ENCODE results near the gene SLC17A4.
A peak's percentile ranks its signal among the peaks of the same experiment; 100 is the strongest.

Gene SLC17A4

GRCh38 chr6:25753079-25753478 is 1.5 kb upstream of the SLC17A4 start:
- no peak for DNase-seq

- DNase-seq = no peak
Measured at GRCh38 chr6:25755483-25755882, 941 bp downstream of the SLC17A4 start.

GRCh38 chr6:25756382-25757363 is 2.1 kb downstream of the SLC17A4 start:
- no peak for DNase-seq

- DNase-seq = no peak
Measured at GRCh38 chr6:25757936-25758642, 3.5 kb downstream of the SLC17A4 start.

GRCh38 chr6:25764611-25765010 is 10.1 kb downstream of the SLC17A4 start:
- DNase-seq = no peak

GRCh38 chr6:25768566-25768965 is 14.0 kb downstream of the SLC17A4 start:
- DNase-seq = no peak

GRCh38 chr6:25769983-25770382 is 15.4 kb downstream of the SLC17A4 start:
- no peak for DNase-seq

GRCh38 chr6:25774120-25774715 is 19.7 kb downstream of the SLC17A4 start:
- DNase-seq = no peak

GRCh38 chr6:25777031-25777430 is 22.5 kb downstream of the SLC17A4 start:
- DNase-seq = no peak

GRCh38 chr6:25777856-25778649 is 23.5 kb downstream of the SLC17A4 start:
- no peak for DNase-seq

GRCh38 chr6:25781134-25781533 is 26.6 kb downstream of the SLC17A4 start:
- DNase-seq = no peak

GRCh38 chr6:25787428-25787827 is 32.9 kb downstream of the SLC17A4 start:
- no peak for DNase-seq

GRCh38 chr6:25788305-25788922 is 33.9 kb downstream of the SLC17A4 start:
- DNase-seq = peak; percentile 1

GRCh38 chr6:25789475-25789874 is 34.9 kb downstream of the SLC17A4 start:
- no peak for DNase-seq

- DNase-seq = no peak
Measured at GRCh38 chr6:25792016-25792415, 37.5 kb downstream of the SLC17A4 start.

- DNase-seq = no peak
Measured at GRCh38 chr6:25793970-25794369, 39.4 kb downstream of the SLC17A4 start.

- no peak for DNase-seq
Measured at GRCh38 chr6:25794784-25795183, 40.2 kb downstream of the SLC17A4 start.

- DNase-seq = no peak
Measured at GRCh38 chr6:25801436-25801835, 46.9 kb downstream of the SLC17A4 start.

GRCh38 chr6:25804804-25805203 is 50.3 kb downstream of the SLC17A4 start:
- DNase-seq = no peak

- DNase-seq = no peak
Measured at GRCh38 chr6:25815194-25815593, 60.7 kb downstream of the SLC17A4 start.

GRCh38 chr6:25816252-25816651 is 61.7 kb downstream of the SLC17A4 start:
- no peak for DNase-seq

- no peak for DNase-seq
Measured at GRCh38 chr6:25821341-25821740, 66.8 kb downstream of the SLC17A4 start.

Measured in effector CD8-positive, alpha-beta T cell (primary cell).